Adrenal gland (tissue), 12 donors: ENCODE data around the gene DBR1. TPM values are rescaled to one million over a fixed set of nuclear protein-coding genes. Genes with fewer than 3 reads are reported as not detected.
A peak's percentile ranks its signal among the peaks of the same experiment; 100 is the strongest.

Source experiments
- DNase-seq, 7 donors: peaks; one replicate each; pipeline ENCODE4 v3.0.0-alpha.2; 2019 to 2020
- H3K27ac ChIP-seq, 5 donors: fragments of 200-600 bp; sonication (generic) in 4 of 5; 1 replicate in 3 of 5; 2 replicates in 2 of 5; pipeline versions ENCODE4 v1.5.1 to v1.8.0; 2016 to 2020; ENCODE audit warnings: mild to moderate bottlenecking in 1 of 5
- H3K27me3 ChIP-seq: fragments of 200-600 bp; 2 replicates; pipeline ENCODE4 v1.8.0; 2021
- H3K36me3 ChIP-seq, 2 donors: fragments of 200-600 bp; replicated peaks in 1 of 2; 1 replicate in 1 of 2; 2 replicates in 1 of 2; pipeline versions ENCODE4 v1.5.1 to v1.8.0; 2018 to 2022
- H3K4me1 ChIP-seq, 2 donors: fragments of 200-600 bp; replicated peaks in 1 of 2; 1 replicate in 1 of 2; 2 replicates in 1 of 2; pipeline versions ENCODE4 v1.5.1 to v1.8.0; 2018 to 2021
- H3K4me3 ChIP-seq, 4 donors: fragments of 200-600 bp; sonication (generic) in 3 of 4; one replicate each; pipeline ENCODE4 v1.5.1; 2016 to 2018
- H3K9me3 ChIP-seq, 3 donors: fragments of 200-600 bp; sonication (generic) in 1 of 3; replicated peaks in 1 of 3; 1 replicate in 2 of 3; 2 replicates in 1 of 3; pipeline versions ENCODE4 v1.5.1 to v1.8.0; 2016 to 2021
- POLR2A ChIP-seq, 2 donors: fragments of 450-650 bp; IDR thresholded peaks; one replicate each; pipeline ENCODE4 v1.6.1; 2017; ENCODE audit warnings: antibody characterized with exemption in 2 of 2, mild to moderate bottlenecking in 2 of 2, moderate library complexity in 1 of 2
- WGBS, 4 donors: extraction: QIAGEN DNeasy Blood & Tissue Kit in 2 of 4; methylation state at CpG; one replicate each; pipeline versions ENCODE4 v1.1.5 to v1.1.7; 2013 to 2017; 5-methylcytosine and 5-hydroxymethylcytosine counted together
- intact Hi-C, 2 donors: fragments of 100-400 bp; cut with DNase I; formaldehyde crosslinking; loops; one replicate each; pipeline versions ENCODE4 v1.14.1 to v1.15.0; 2022 to 2023
- polyA plus RNA-seq, 3 donors: library from polyadenylated mRNA; stranded (reverse); fragments of 200-250 nt in 2 of 3; fragments of 350-450 nt in 1 of 3; fragmentation: Illumina TruSeq in 1 of 3; extraction: RNeasy Lipid Tissue Mini Kit (QIAGEN cat#74804) in 1 of 3; gene quantifications; one replicate each; pipeline ENCODE4 v1.2.3, GENCODE V29; 2013 to 2014
- total RNA-seq, 9 donors: library from RNA; depleted of rRNA in 4 of 9; stranded (reverse); fragments of >200 nt in 4 of 9; fragments of 120-200 nt in 1 of 9; fragmentation: NEBNext Ultra II Directional in 1 of 9; extraction: Animal tissue kit (Norgen Biotek cat#: 25700) in 1 of 9; gene quantifications; one replicate each; pipeline versions ENCODE4 v1.1.0 to v1.2.4, GENCODE V29; 2013 to 2023
- TF ChIP-seq, protein P1 (sequence below), 6 experiments: fragments of 450-650 bp in 4 of 6; fragments of 200-600 bp in 2 of 6; sonication (generic) in 1 of 6; IDR thresholded peaks; 1 replicate in 5 of 6; 2 replicates in 1 of 6; pipeline versions ENCODE4 v1.5.1 to v1.8.0; 2016 to 2021; ENCODE audit warnings: antibody characterized with exemption in 6 of 6, mild to moderate bottlenecking in 2 of 6, moderate library complexity in 1 of 6
- donor health status: healthy with polysubstance abuse.
- donor health status: Bipolar disorder and iron deficiency.
- donor health status: DM: yes; HTN: yes; CAD: no.
- donor health status: DM: no; HTN: no; CAD: no.
- donor health status: DM: no; HTN: no; CAD: no.
- donor health status: DM: yes; HTN: yes; CAD: no.

DBR1 gene
- total and polyA plus RNA-seq, 12 donors = 5.6 to 18.8 (median 12.0) TPM

DNA sequence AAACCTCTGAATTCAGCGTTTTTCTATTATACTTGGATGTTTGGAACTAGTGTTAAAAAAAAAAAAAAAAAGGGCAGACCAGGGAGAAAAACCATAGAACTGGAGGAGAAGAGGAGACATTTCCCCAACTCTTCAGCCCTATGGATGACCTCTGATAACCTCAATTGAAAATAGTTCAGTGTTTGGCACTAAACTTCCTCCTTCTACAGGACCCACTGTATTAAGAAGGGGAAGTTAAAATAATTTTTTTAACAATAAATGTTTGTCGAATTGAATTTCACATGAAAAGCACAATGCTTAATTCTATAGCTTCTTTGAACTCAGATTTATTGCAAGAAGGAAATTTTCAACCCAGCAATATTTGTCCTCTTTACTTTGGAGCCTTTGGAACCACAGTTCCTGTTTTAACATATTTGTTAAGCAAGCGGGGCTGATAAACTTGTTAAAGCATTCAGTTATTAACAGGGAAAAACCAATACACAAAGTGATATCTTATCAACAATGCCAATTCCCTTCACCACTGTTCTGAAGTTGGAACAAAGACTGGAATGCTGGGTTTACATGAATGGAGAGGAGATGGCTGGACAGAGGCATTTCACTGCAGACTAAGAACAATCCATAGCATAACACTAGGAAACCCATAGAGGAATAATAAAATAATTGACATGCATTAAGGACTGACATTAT is 39.4 kb downstream of the DBR1 start:
- intact Hi-C loops = no loop called here
- Histone ChIP-seq H3K9me3 (no peaks in the 10 kb centered on the region), H3K27me3 (no peaks in the 10 kb centered on the region), H3K4me3 (no peak overlapping the region), H3K27ac (peak overlapping the region in 1 of 5 donors; percentile 20), H3K36me3 (no peaks in the 10 kb centered on the region), H3K4me1 (no peaks in the 10 kb centered on the region)
- WGBS, 4 donors = 54 to 65% (median 61%) methylated on average over 3 of the region's 3 CpGs
- no peak for TF ChIP-seq POLR2A (IDR thresholded peaks at IDR 0.05)
- TF ChIP-seq, protein P1, sequence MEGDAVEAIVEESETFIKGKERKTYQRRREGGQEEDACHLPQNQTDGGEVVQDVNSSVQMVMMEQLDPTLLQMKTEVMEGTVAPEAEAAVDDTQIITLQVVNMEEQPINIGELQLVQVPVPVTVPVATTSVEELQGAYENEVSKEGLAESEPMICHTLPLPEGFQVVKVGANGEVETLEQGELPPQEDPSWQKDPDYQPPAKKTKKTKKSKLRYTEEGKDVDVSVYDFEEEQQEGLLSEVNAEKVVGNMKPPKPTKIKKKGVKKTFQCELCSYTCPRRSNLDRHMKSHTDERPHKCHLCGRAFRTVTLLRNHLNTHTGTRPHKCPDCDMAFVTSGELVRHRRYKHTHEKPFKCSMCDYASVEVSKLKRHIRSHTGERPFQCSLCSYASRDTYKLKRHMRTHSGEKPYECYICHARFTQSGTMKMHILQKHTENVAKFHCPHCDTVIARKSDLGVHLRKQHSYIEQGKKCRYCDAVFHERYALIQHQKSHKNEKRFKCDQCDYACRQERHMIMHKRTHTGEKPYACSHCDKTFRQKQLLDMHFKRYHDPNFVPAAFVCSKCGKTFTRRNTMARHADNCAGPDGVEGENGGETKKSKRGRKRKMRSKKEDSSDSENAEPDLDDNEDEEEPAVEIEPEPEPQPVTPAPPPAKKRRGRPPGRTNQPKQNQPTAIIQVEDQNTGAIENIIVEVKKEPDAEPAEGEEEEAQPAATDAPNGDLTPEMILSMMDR (IDR thresholded peaks at IDR 0.05) = no peak
- DNase-seq = no peak

DNA sequence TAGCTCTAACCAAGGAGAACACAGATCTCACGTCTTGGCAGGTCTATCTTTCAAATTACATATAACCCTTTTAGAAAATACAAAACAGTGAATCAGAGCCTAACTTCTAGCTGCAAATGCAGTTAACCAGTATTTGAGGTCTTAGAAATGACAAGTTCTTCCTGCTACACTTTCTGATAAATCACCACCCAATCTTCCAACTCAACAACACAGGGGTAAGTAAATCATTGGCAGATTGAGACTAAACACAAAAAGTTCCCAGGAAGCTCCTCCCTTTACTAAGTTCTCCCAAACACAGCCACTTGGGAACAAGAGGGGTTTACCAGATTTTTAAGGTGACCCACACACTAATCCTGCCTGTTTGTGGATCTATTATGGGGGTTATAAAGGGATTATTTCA is 42.5 kb downstream of the DBR1 start, which contains the start of gene A4GNT:
TSS of gene A4GNT (minus strand) at position 152 of the 400 bp plus-strand sequence. CDS start 1,134 bp downstream, outside the sequence.
- Histone ChIP-seq H3K36me3 (no peaks in the 10 kb centered on the region), H3K4me1 (no peaks in the 10 kb centered on the region), H3K4me3 (no peak within 1 kb of the TSS), H3K27me3 (no peaks in the 10 kb centered on the region), H3K27ac (no peak within 1 kb of the TSS), H3K9me3 (no peaks in the 10 kb centered on the region)
- no peak for DNase-seq
- TF ChIP-seq POLR2A (IDR thresholded peaks at IDR 0.05) = no peak
- TF ChIP-seq, protein P1 (IDR thresholded peaks at IDR 0.05) = no peak
- intact Hi-C loops = no loop called here
- 68 to 76% (median 76%) methylated on average over 1 of the region's 1 CpG for WGBS, 4 donors

DNA sequence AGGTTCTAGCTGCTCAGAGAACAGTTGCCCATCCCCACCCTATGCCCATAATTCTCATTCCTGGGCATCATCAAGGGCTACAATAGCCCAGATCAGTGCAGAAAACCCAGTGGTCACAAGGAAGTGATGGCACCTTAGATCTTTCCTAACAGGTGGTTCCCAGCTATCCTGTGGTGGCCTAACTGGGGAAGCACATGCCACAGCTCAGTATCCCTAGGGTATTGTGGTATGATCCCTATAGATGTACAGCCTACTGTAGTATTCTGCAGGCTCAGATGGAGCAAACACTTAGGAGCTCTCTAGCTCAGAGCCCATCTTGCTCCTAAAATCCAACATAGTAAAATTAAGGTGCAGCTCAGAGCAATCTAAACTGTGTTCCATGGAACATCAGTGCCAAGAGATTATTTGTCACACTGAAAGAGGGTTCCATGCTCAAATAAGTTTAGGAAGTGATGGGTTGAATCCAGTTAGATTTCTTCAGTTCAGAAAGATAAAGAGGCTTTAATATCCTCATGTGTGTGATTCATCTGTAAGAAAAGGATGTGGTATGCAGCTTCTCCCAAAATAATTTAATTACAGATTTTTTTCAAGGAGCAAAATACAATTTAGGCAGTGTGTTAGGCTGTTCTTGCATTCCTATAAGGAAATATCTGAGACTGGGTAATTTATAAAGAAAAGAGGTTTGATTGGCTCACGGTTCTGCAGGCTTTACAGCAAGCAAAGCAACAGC is 46.9 kb downstream of the DBR1 start:
- Histone ChIP-seq H3K36me3 (no peaks in the 10 kb centered on the region), H3K27ac (no peak overlapping the region), H3K4me1 (peaks cover 0 to 11% of the 10 kb centered on the region in 2 donors), H3K27me3 (no peaks in the 10 kb centered on the region), H3K4me3 (no peak overlapping the region), H3K9me3 (no peaks in the 10 kb centered on the region)
- intact Hi-C loops = no loop called here
- no peak for DNase-seq
- TF ChIP-seq, protein P1 (IDR thresholded peaks at IDR 0.05) = no peak
- no peak for TF ChIP-seq POLR2A (IDR thresholded peaks at IDR 0.05)
- WGBS, 4 donors = 83 to 90% (median 88%) methylated on average over 1 of the region's 1 CpG

DNA sequence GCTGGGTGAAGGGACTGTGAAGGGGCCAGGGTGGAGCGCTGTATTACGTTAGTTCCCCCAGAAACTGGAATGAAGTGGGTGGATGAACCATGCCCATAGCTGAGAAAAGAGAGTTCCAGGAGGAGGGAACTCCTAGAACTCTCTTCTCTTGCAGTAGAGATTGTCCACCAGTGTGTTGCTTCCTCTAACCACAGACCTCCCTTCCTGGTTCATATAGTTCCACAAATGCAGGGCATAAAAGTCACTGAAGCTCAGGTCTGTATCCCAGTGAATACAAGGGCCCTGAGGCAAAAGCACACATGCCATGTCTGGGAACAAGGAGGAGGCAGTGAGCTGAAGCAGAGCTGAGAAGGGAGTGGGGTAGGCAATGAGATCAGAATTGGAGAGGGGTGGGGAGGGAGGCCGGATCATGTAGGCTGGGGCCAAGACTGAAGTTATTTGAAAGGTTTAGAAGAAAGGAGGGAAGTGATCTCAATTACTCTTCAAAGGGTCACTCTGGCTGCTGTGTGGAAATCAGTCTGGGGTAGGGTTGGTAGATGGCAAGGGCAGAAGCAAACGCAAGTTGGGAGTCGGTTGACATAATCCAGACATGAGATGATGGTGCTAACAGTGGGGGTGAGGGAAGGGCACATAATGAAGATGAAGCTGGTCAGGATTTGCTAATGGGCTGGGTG is 49.0 kb downstream of the DBR1 start:
- H3K27me3 ChIP-seq = no peaks in the 10 kb centered on the region
- peaks cover 0 to 11% of the 10 kb centered on the region in 2 donors for H3K4me1 ChIP-seq
- TF ChIP-seq, protein P1 (IDR thresholded peaks at IDR 0.05) = no peak
- TF ChIP-seq POLR2A (IDR thresholded peaks at IDR 0.05) = no peak
- peak overlapping the region in 3 of 5 donors; percentile 15 to 84 (median 43) for H3K27ac ChIP-seq
- WGBS, 4 donors = 46 to 64% (median 59%) methylated on average over 5 of the region's 5 CpGs
- DNase-seq = peak in 2 of 7 donors; percentile 25 to 31
- H3K36me3 ChIP-seq = no peaks in the 10 kb centered on the region
- no peaks in the 10 kb centered on the region for H3K9me3 ChIP-seq
- no peak overlapping the region for H3K4me3 ChIP-seq
- intact Hi-C loops = no loop called here
